HEK293T (cell line): ENCODE results near the gene UMAD1.

Experiments
- NFRKB ChIP-seq: fragments of 450-650 bp; IDR thresholded peaks from 2 replicates; pipeline ENCODE4 v1.6.1; 2016; ENCODE audit warnings: mild to moderate bottlenecking, moderate library complexity
- SUZ12 ChIP-seq: fragments of 450-650 bp; IDR thresholded peaks from 2 replicates; pipeline ENCODE4 v1.6.1; 2016; ENCODE audit warnings: mild to moderate bottlenecking

DNA sequence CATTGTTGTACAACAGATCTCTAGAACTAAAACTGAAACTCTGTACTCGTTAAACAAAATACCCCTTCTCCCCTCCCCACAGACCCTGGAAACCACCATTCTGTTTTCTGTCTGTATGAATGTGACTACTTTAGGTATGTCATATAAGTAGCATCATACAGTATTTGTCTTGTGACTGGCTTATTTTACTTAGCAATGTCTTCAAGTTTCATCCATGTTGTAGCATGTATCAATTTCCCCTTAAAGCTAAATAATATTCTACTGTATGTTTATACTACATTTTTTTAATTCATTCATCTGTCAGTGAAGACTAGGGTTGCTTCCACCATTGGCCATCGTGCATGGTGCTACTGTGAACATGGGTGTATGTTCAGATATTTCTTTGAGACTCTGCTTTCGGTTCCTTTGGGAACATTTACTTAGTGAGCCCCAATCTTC lies 149.0 kb downstream of the UMAD1 start:
- TF ChIP-seq NFRKB (no peak), SUZ12 (no peak)
